Stimulated activated CD4-positive, alpha-beta T cell treated with anti-CD3 and anti-CD28 coated beads, Interleukin-2, amount 100 ng/mL, for 48 hours (primary cell): Measurements from ENCODE around the gene PLEKHA8.

Experiments
- DNase-seq, 2 donors: peaks; one replicate each; pipeline ENCODE4 v3.0.0-alpha.2; 2020

Gene PLEKHA8

GRCh38 chr7:30028216-30028748, at the start of gene PLEKHA8:
TSS of gene PLEKHA8 (plus strand) at chr7:30028412. CDS start at chr7:30028763, 351 bp downstream.
- DNase-seq: peak; percentile 92 to 95

- DNase-seq: no peak
Measured at GRCh38 chr7:29980151-29980550, 48.1 kb upstream of the PLEKHA8 start.

- no peak for DNase-seq
Measured at GRCh38 chr7:29987083-29987482, 41.1 kb upstream of the PLEKHA8 start.

- no peak for DNase-seq
Measured at GRCh38 chr7:29987811-29988317, 40.3 kb upstream of the PLEKHA8 start.

- DNase-seq: peak in 1 of 2 donors; percentile 9
Measured at GRCh38 chr7:29988424-29989256, 39.6 kb upstream of the PLEKHA8 start.

GRCh38 chr7:29989257-29989995, 38.8 kb upstream of the PLEKHA8 start, which contains the start of gene SCRN1:
TSS of gene SCRN1 (minus strand) at chr7:29989801. CDS start at chr7:29969067, 20,734 bp downstream.
- peak in 1 of 2 donors; percentile 14 for DNase-seq

- no peak for DNase-seq
Measured at GRCh38 chr7:29990931-29991330, 37.3 kb upstream of the PLEKHA8 start.

GRCh38 chr7:29991937-29992336, 36.3 kb upstream of the PLEKHA8 start:
- no peak for DNase-seq

- no peak for DNase-seq
Measured at GRCh38 chr7:29993140-29993539, 35.1 kb upstream of the PLEKHA8 start.

- DNase-seq: no peak
Measured at GRCh38 chr7:29995652-29996051, 32.6 kb upstream of the PLEKHA8 start.

- DNase-seq: no peak
Measured at GRCh38 chr7:29996321-29996720, 31.9 kb upstream of the PLEKHA8 start.

- DNase-seq: no peak
Measured at GRCh38 chr7:29998489-29998888, 29.7 kb upstream of the PLEKHA8 start.

- DNase-seq: no peak
Measured at GRCh38 chr7:30001998-30002397, 26.2 kb upstream of the PLEKHA8 start.

GRCh38 chr7:30003098-30003497, 25.1 kb upstream of the PLEKHA8 start:
- no peak for DNase-seq

GRCh38 chr7:30005464-30005863, 22.7 kb upstream of the PLEKHA8 start:
- DNase-seq: no peak

- DNase-seq: no peak
Measured at GRCh38 chr7:30010021-30010420, 18.2 kb upstream of the PLEKHA8 start.

- no peak for DNase-seq
Measured at GRCh38 chr7:30012757-30013156, 15.5 kb upstream of the PLEKHA8 start.

GRCh38 chr7:30018451-30018850, 9.8 kb upstream of the PLEKHA8 start:
- DNase-seq: no peak

- no peak for DNase-seq
Measured at GRCh38 chr7:30019387-30019786, 8.8 kb upstream of the PLEKHA8 start.

- DNase-seq: no peak
Measured at GRCh38 chr7:30019960-30020359, 8.3 kb upstream of the PLEKHA8 start.

- no peak for DNase-seq
Measured at GRCh38 chr7:30020535-30020934, 7.7 kb upstream of the PLEKHA8 start.

GRCh38 chr7:30022991-30023390, 5.2 kb upstream of the PLEKHA8 start:
- DNase-seq: no peak

GRCh38 chr7:30023524-30023923, 4.7 kb upstream of the PLEKHA8 start:
- DNase-seq: no peak
